Mesodermal cell (in vitro differentiated cells): ENCODE results near the gene PLPPR2.

Experiments used
- H3K27ac ChIP-seq: 2 replicates; pipeline ENCODE4 v1.7.0; 2013; ENCODE audit warnings: mild to moderate bottlenecking, low read depth, low read length, moderate library complexity; ENCODE audit not compliant: severe bottlenecking
- H3K36me3 ChIP-seq: 2 replicates; pipeline ENCODE4 v1.7.1; 2013; ENCODE audit warnings: mild to moderate bottlenecking, low read length, moderate library complexity; ENCODE audit not compliant: control insufficient read depth, insufficient read depth
- H3K4me1 ChIP-seq: one replicate; pipeline ENCODE4 v1.7.1; 2013; ENCODE audit warnings: mild to moderate bottlenecking, low read length; ENCODE audit not compliant: insufficient read depth, control insufficient read depth, poor library complexity, severe bottlenecking
- H3K4me3 ChIP-seq: 2 replicates; pipeline ENCODE4 v1.7.0; 2013; ENCODE audit warnings: low read length, control low read depth, mild to moderate bottlenecking; ENCODE audit not compliant: insufficient read depth, poor library complexity, severe bottlenecking; ENCODE audit errors: extremely low read depth
- H3K9me3 ChIP-seq: 2 replicates; pipeline ENCODE4 v1.7.1; 2013; ENCODE audit warnings: mild to moderate bottlenecking, low read length, moderate library complexity; ENCODE audit not compliant: control insufficient read depth
- WGBS, 2 experiments: methylation state at CpG; one replicate each; pipeline ENCODE4 v1.1.5; 2013; ENCODE audit warnings: missing lambda C conversion rate in 2 of 2; ENCODE audit not compliant: insufficient coverage in 2 of 2; 5-methylcytosine and 5-hydroxymethylcytosine counted together

Gene PLPPR2

DNA sequence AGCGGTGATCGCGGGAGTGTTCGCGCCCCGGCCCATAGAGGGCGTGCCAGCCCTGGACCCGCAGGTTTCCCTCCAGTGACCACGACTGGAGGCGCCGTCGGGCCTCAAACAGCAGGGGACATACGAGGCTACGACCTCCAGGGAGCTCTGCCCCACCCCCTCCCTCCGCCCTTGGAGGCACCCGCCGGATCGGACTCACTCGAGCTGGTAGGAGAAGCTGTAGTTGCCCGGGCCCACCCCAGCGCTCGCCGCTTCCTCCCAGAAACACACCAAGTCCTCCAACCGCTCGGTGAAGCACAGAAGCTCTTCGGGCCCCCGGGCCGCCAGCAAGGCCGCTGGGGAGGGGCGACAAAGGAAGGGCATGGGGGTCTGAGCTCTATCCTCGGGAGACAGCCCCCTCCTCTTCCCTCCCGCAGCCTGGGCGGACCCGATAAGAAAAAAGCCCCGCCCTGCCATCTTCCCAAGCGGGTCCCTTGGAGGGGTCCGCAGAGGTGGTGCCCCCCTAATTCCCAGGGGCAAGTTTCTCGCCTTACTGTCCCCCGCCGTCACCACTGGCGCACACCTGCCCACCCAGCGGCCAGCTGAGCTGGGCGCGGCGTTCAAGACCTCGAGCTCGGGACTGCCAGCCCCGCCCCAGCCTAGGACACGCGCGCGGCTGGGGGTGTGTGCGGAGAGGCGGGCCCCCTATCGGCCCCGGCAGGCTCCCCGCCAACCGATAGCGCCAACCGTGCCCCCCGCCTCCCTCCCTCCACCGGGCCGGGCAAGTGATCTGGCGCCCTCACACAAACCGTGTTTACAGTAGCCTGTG lies 27.9 kb downstream of the PLPPR2 start:
- peak overlapping the region; percentile 63 for H3K4me3 ChIP-seq
- no peaks in the 10 kb centered on the region for H3K9me3 ChIP-seq
- WGBS, 2 experiments: 0 to 1% methylated on average over 50 of the region's 65 CpGs
- peaks cover 6% of the 10 kb centered on the region for H3K4me1 ChIP-seq
- H3K36me3 ChIP-seq: peaks cover 8% of the 10 kb centered on the region
- peak overlapping the region; percentile 71 for H3K27ac ChIP-seq

DNA sequence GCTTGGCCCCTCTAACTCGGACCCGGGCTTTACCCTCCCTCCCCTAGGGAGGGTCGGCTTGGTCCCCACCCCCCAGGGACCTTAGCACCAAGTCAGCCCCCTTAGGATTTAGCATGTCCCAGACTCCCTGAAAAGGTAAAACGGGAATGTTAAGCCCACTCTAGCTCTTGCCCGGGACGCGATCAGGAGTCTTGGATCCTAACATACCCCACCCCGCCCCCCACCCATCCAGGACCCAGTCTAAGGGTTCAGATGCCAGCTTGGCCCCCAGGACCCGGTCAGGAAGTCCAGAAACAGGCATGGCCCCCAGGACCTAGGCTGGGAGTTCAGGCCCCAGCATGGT lies 28.4 kb downstream of the PLPPR2 start:
- 0% methylated on average over 1 to 7 of the region's 9 CpGs for WGBS, 2 experiments
- peak overlapping the region; percentile 63 for H3K4me3 ChIP-seq
- H3K4me1 ChIP-seq: peaks cover 4% of the 10 kb centered on the region
- peaks cover 3% of the 10 kb centered on the region for H3K36me3 ChIP-seq
- peak overlapping the region; percentile 71 for H3K27ac ChIP-seq
- H3K9me3 ChIP-seq: no peaks in the 10 kb centered on the region

DNA sequence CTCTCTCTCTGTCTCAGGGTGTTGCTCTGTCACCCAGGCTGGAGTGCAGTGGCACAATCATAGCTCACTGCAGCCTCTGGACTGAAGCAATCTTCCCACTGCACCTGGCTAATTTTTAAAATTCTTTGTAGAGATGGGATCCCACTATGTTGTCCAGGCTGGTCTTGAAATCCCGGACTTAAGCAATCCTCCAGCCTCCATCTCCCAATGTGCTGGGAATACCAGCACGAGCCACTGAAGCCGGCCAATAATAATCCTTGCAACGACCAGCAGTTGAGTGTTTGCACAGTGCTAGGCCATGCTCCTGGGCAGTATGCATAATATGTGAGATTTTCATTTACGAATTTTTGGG lies 29.5 kb downstream of the PLPPR2 start:
- Histone ChIP-seq H3K4me3 (no peak overlapping the region), H3K36me3 (no peaks in the 10 kb centered on the region), H3K9me3 (no peaks in the 10 kb centered on the region), H3K4me1 (peaks cover 4% of the 10 kb centered on the region), H3K27ac (no peak overlapping the region)
- WGBS, 2 experiments: 97 to 100% methylated on average over 1 to 3 of the region's 5 CpGs

DNA sequence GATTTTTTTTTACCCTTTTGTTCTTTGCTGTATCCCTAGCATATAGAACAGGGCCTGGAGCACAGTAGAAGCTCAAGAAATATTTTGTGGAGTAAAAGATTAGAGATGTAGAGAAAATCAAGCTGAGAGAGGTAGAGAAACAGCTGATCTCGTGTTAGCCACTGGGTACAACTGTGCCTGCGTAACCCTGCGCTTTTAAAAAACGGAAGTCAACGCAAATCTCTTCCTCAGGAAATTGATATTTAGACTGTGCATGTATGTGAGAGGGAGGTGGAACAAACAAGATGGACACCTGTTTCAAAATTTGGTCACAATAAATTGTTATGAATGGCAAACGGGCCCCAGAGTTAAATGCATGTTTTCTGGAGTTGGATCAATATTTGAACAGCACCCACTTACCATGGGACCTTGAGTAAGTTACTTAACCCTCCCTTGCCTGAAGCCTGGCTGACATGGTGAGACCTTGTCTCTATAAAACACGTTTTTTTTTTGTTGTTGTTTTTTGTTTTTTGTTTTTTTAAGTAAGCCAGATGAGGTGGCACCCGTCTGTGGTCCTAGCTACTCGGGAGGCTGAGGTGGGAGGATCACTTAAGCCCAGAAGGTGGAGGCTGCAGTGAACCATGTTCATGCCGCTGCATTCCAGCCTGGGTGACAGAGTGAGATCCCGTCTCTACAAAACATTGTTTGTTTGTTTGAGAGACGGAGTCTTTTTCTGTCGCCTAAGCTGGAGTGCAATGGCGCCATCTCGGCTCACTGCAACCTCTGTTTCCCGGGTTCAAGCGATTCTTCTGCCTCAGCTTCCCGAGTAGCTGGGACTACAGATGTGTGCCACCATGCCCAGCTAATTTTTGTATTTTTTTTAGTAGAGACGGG lies 32.2 kb downstream of the PLPPR2 start:
- Histone ChIP-seq H3K36me3 (no peaks in the 10 kb centered on the region), H3K4me3 (no peak overlapping the region), H3K9me3 (no peaks in the 10 kb centered on the region), H3K4me1 (peaks cover 4% of the 10 kb centered on the region), H3K27ac (no peak overlapping the region)
- 93 to 95% methylated on average over 17 to 18 of the region's 19 CpGs for WGBS, 2 experiments

- H3K4me1 ChIP-seq: no peaks in the 10 kb centered on the region
- WGBS, 2 experiments: 86% methylated on average over 1 of the region's 2 CpGs; no CpG with 5 or more reads in 1 of the 2 experiments
- H3K4me3 ChIP-seq: no peak overlapping the region
- H3K27ac ChIP-seq: no peak overlapping the region
- H3K9me3 ChIP-seq: no peaks in the 10 kb centered on the region
- no peaks in the 10 kb centered on the region for H3K36me3 ChIP-seq
These were observed 35.1 kb downstream of the PLPPR2 start for GRCh38 chr19:11390359-11390758.

DNA sequence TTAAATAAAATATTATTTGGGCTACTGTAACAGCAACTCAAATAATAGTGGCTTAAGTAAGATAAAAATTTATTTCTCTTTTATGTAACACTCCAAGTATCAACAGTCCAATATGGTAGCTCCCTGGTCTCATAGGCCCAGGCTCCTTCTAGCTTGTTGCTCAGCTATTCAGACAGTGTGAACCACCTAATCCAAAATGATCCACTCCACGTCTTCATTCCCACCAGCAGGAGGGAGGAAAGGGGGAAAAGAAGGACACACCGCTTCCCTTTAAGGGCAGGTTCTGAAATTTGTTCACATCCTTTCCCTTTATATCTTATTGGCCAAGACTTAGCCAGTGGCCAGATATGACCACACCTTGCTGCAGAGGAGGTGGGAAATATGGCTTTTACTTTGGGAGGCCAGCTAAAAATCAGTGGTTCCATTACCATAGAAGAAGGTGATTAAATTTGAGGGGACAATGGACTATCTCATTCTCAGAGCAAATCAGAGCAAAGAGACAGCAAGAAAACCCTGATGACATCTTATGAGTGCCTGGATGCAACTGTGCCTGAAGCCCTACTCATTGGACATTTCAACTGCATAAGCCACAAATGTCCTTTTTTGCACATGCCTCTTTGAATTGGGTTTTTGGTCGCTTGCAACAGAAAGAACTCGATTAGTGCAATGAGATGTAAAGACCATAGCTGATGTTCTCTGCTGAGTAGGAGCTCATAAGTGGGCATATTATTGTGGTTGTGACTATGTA lies 35.9 kb downstream of the PLPPR2 start:
- Histone ChIP-seq H3K9me3 (no peaks in the 10 kb centered on the region), H3K27ac (no peak overlapping the region), H3K36me3 (no peaks in the 10 kb centered on the region), H3K4me1 (no peaks in the 10 kb centered on the region), H3K4me3 (no peak overlapping the region)
- WGBS, 2 experiments: 79% methylated on average over 2 of the region's 4 CpGs; no CpG with 5 or more reads in 1 of the 2 experiments

GRCh38 chr19:11397089-11397610 lies 41.9 kb downstream of the PLPPR2 start:
- no peaks in the 10 kb centered on the region for H3K9me3 ChIP-seq
- WGBS, 2 experiments: 88 to 91% methylated on average over 16 to 21 of the region's 22 CpGs
- no peaks in the 10 kb centered on the region for H3K4me1 ChIP-seq
- H3K4me3 ChIP-seq: no peak overlapping the region
- H3K27ac ChIP-seq: no peak overlapping the region
- H3K36me3 ChIP-seq: no peaks in the 10 kb centered on the region

DNA sequence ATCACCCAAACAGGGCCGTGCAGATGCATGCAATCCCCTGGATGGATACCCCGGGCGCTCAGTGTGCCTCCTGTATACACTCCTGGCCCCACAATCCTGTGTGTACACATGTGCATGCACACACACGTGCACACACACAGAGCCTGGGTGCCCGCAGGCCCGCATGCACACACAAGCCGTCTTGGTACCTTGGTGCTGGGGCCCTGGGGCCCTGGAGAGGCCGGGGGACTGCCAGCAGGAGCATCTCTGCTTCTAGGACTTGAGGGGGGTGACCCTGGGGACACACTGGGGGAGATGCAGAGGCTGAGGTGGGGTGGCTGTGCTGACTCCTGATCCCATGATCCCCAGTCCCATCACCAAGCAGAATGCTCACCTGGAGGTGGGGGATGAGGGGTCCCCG lies 44.4 kb downstream of the PLPPR2 start:
- no peaks in the 10 kb centered on the region for H3K4me1 ChIP-seq
- H3K27ac ChIP-seq: no peak overlapping the region
- H3K9me3 ChIP-seq: no peaks in the 10 kb centered on the region
- no peaks in the 10 kb centered on the region for H3K36me3 ChIP-seq
- no peak overlapping the region for H3K4me3 ChIP-seq
- 94 to 95% methylated on average over 8 to 9 of the region's 9 CpGs for WGBS, 2 experiments

GRCh38 chr19:11400798-11401197 lies 45.6 kb downstream of the PLPPR2 start:
- Histone ChIP-seq H3K27ac (no peak overlapping the region), H3K4me1 (no peaks in the 10 kb centered on the region), H3K4me3 (no peak overlapping the region), H3K9me3 (no peaks in the 10 kb centered on the region), H3K36me3 (no peaks in the 10 kb centered on the region)
- no CpG with 5 or more reads among the region's 1 CpG for WGBS, 2 experiments

DNA sequence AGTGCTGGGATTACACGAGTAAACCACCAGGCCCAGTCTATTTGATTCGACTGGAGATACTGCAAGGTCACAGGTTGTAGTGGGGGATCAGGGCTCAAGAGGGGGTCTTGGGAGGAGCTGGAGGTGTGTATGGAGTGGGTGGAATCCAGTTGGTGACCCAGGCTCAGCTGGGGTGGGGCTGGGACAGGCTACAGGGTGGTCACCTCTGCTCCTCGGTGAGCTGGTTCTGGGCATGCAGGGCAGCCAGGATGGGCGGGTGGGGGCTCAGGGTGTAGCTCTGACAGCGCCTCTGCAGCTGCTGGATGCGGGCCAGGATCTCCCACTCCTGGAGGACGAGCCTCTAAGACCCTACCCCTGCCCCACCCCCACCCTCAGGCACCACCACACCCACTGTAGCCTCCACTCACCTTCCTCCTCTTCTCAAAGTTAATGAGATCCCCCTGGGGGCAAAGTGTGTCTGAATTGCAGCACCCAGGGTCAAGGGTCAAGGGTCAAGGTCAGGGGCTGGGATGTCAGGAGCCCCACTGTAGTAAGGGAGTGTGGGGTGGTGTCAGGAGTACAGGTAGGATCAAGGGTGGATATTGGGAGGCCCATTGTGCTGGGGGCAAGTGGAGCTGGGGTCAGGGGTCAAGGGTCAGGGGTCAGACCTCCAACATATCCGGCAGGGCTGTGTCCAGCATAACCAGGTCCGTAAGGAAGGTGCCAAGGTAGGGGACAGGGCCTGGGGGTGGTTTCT lies 46.7 kb downstream of the PLPPR2 start:
- Histone ChIP-seq H3K9me3 (no peaks in the 10 kb centered on the region), H3K36me3 (no peaks in the 10 kb centered on the region), H3K27ac (no peak overlapping the region), H3K4me1 (no peaks in the 10 kb centered on the region), H3K4me3 (no peak overlapping the region)
- WGBS, 2 experiments: 89 to 93% methylated on average over 5 to 8 of the region's 9 CpGs
